HG02938 (cell line): ENCODE results near the gene MINDY4.
"Not testable (repeated sequence)": the region's sequence is repeated elsewhere in the genome, so short reads cannot be mapped to it uniquely, and the experiment has no call there.

Experiments
- ATAC-seq: cut with Tn5 transposase; IDR thresholded peaks from one replicate; pipeline ENCODE4 v1.9.1; 2021; ENCODE audit warnings: mild to moderate bottlenecking, moderate library complexity; ENCODE audit not compliant: unreplicated experiment

The MINDY4 gene

DNA sequence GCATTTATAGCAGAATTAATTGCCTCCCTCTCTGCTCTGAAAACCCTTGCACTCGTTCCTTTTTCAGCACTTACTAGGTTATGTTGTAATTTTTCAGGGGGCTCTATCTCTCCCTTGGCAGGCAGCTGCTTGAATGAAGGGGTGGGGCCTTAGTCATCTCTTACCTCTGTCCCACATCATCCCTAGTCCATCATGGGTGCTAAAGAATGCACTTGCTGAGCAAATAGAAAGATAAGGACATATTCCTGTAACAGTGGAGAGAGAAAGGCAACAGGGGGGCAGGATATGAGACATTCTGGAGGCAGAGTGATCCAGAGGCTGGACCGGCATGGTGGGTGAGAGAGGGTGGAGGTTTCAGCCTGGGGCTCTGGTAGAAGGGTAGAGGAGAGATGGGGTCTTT is 60.0 kb downstream of the MINDY4 start:
- no peak for ATAC-seq

DNA sequence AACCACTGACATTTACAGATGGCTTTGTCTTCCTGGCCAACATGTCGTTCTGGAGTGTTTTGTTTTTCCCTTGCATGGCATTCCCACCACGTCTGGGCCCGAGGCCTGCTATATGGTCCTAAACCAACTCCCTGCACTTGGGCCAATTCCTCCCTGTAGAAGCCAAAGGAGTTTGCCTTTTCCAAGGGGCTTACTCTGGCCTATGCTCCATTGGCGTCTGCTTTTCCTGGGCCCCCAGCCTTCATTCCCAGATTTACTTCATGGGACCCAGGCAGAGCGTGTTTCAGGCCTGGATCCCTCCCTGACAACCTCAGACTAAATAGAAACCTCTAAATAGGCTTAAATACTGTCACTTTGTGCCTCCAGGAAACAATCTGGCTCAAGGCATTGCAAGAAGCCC is 60.7 kb downstream of the MINDY4 start:
- ATAC-seq = no peak

DNA sequence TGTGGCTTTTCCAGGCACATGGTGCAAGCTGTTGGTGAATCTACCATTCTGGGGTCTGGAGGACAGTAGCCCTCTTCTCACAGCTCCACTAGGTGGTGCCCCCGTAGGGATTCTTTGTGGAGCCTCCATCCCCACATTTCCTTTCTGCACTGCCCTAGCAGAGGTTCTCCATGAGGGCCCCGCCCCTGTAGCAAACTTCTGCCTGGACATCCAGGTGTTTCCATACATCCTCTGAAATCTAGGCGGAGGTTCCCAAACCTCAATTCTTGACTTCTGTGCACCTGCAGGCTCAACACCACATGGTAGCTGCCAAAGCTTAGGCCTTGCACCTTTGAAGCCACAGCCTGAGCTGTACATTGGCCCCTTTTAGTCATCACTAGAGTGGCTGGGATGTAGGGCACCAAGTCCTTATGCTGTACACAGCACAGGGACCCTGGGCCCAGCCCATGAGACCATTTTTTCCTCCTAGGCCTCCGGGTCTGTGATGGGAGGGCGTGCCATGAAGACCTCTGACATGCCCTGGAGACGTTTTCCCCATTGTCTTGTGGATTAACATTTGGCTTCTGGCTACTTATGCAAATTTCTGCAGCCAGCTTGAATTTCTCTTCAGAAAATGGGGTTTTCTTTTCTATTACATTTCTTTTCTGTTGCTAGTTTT is 62.9 kb downstream of the MINDY4 start:
- not testable (repeated sequence) for ATAC-seq

DNA sequence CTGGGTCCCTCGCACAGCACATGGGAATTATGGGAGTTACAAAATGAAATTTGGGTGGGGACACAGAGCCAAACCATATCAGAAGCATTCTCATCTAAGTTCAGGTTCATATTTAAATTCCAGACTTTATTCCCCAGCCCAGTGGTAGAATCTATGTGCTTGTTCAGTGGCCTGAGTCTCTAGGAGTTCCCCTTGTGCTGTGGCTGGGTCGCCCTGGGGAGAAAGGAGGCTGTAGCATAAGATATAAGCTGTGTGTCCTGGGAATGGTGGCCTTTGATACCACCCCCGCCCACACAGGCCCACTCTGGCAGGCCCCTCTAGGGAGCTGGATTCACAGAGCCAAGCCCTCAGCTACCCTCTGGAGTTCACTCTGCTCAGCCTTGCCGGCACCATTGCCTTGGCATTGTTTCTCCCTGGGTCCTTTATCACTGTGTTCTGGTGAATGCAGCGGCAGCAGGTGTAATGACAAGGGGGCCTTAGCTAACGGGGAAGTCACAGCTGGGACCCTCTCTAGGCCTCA is 64.2 kb downstream of the MINDY4 start:
- ATAC-seq = no peak

DNA sequence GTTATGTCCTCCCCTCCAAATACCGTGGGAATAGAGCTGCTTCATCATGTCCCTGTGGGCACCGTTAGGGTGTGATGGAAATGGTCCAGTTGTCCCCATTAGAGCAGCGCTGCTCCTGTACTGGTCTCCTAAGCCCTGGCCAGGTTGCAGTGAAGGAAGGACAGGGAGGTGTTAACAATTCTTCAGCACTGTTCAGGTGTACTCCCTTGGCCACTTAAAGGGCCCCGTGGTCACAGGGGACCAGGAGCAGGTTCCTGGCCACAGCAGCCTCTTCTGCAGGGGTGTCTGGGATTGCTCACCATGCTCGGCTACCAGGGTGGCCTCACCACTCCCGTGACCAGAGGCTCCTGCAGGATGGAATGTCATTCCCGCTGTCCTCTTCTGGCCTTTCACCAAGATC is 65.8 kb downstream of the MINDY4 start:
- ATAC-seq = no peak

DNA sequence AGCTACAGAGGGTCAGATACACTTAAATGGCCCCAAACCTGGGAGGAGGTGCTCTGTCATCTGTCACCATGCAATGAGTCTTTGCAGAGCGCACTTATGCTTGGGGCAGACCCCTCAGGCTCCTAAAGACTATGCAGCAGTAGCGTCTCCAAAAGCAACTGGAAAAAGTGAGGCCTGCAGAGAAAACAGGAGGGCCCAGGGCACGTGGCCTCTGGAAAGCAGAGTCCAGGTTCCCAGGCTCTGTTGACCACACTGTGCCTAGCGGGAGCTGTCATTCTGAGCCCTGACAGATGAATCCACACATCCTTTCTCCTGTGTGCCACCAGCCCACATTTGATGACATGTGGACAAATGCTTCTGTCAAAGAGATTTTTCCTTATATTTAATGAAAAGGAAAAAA is 66.4 kb downstream of the MINDY4 start:
- ATAC-seq = no peak

DNA sequence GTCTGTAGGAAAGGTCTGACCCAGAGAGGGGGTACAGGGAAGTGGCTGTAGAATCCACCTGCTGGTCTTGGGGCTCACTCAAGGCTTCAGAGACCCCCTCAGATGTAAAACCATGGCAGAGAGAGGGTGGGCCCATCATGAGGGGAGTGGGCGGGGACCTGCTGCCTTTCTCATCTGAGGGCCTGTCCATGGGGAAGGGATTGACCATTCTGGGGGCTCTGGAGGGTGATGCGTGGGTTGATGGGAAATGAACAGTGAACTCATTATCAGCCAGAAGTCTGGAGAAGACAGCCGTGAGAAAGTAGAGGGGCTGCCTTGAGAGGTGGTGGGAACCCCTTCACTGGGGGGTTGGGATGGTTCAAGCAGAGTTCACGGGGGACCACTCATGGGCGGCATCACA is 66.8 kb downstream of the MINDY4 start:
- no peak for ATAC-seq

DNA sequence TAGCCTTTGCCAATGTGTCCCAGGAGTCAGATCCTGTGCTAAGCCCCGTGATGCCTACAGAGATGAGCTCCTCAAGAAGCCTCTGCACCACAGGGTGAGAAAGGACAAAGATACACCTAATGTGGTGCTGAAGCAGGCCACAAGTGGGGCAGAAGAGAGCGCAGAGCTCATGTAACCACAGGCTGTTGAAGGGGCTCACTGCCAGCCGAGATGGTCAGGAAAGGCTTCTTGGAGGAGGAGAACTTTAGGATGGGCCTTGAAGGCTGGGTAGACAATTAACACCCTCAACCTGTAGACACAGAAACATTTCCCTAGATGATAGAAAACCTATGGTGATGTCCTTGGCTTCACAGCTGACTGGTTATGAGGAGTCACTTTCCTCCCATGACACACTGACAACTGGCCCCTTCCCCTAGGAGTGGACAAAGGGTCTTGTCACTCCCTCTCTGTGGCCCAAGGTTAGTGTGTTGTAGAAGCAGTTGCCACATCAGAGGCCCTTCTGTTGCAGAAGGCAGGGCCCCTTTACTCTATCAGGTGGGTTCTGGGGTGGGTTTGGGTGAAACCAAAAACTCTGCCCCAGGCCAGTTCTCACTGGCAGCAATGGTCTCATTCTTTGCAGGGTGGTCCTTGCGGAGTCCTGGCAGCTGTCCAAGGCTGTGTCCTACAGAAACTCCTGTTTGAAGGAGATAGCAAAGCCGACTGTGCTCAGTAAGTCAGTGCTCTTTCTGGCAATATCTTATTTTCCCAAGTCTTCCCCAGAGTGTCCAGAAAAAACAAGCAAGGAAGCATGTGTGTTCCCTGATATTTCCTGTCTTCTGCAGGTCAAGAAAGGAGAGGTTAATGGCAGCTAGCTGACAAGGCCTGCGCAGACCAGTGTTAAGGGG is 69.2 kb downstream of the MINDY4 start:
- no peak for ATAC-seq

DNA sequence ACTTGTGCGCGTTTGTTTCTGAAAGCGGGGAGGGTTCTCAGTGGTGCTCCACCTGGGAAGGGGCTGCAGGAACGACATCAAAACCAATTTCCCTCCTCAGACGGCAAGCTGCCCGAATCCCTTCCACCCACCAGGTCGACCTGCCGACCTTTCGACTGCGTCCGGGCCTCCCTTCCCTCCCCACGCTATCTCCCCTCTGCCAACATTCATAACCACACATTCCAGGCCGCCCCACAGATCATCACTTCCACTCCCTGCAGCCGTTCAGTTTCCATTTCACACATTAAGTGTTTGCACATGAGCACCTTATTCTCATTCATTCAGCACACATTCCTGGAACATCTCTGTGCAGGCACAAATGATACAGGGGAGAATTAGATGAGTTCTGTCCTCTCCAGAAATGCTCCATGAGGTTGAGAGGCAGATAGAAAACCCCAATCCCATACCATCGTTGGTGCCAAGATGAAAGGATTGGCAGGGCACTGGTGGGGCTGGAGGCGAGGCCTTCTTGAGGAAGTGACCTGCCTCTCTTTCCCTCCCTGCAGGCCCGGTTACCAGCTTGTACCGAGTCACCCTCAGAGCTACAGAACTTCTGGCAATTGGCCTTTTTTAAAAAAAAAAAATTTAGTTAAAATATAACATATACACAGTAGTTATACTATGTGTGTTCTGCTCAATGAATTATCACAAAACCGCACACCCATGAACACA is 70.0 kb downstream of the MINDY4 start:
- no peak for ATAC-seq

DNA sequence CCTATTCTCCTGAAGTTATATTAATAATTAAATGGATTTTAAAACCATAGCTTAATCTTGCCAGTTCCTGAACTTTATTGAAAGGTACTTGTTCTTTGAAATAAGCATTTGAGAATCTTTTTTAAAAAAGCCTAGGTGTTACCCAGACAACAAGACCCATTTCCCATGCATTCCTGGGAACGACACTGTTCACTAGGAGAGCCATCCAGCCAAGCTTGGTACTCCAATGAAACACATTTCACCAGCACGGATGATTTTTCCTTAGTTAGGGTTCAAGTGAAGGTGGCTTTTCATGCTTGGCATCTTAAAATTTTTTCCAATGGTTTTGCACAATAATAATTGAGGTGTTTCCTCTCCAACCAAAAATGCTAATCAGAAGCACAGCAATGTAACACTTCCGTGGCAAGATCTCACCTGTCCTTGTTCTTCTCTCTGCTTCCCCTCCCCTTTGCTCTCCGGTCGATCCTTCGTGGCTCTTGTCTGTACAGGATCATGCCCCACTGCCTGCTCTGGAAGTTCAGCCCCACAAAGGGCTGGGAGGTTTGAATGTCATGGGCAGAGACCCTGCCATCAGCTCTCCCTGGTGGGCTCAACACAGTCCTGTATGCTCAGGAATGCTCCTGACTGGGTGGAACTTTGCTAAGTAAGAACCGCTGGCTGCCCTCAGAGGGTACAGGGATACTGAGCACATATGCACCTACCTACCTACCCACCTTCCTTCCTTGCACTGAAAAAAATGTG is 70.8 kb downstream of the MINDY4 start:
- no peak for ATAC-seq

DNA sequence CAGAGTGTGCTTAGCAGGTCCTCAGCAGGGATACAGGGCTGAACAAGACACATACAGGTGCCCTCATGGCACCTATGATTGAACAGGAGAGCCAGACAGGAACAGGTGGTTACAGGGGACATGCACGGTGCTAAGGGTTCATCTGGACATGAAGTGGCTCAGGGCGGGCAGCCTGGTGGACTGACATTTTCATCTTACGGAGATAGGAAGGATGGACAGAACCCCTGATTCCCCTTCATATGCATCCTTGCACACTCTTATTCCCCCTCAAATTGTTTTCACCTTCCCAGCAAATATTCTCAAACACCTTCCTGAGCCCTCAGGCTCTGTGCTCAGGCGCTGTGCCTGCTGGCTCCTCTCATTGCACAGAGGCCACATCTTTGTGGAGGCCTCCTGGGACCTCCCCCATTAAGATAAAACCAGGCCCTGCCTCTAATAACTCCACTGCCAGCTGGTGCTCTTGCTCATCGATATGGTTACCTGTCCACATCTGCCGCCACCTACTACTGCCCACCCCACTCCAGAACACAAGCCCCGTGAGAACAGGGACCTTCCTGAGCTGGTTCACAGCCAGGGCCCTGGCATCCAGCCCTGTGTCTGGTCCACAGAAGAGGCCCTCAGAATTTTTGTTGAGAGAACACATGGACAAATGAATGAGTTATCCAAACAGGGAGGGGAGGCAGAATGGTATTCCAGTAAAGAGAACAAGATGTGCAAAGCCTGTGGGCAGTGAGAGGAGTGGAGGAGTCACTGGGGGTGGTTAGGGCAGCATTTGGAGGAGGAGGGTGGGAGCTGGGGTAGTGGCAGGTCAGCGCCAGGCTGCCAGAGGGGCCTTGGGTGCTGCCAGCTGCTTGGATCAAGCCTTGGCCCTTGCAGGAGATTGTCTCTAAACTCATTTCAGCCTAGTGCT is 71.6 kb downstream of the MINDY4 start:
- no peak for ATAC-seq

DNA sequence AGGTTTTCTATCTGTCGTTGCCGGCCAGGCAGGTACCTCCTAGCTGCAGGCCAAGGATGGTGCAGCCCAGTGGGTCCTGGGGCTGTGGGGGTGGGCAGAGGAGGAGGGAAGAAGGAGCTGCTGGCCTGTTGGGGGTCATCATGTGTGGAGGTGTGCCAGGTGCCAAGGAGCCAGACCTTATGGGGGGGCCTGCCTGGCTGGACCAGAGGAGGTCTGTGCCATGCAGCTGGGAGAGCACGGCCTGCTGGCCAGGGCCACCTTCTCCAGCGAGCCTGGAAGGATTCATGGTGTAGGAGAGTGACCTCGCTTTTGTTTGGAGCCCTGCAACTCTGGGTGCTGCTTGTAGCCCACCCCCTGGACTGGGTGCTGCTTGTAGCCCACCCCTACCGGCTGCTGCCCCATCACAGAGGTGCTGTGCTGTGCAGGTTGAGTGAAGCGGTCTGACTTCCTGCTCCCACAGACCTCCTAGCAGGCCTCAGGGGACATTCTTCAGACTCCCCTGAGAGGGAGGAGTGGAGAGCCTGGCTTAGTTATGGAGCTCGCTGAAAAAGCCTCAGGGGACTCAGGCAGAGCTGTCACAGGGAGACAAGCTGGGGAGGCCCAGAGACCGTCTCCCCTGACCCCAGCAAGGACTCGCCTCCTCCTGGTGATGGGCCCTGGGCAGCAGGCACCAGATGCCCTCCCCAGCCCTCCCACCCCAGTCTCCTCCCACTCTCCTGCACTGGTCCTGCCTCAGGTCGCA is 72.7 kb downstream of the MINDY4 start:
- no peak for ATAC-seq

DNA sequence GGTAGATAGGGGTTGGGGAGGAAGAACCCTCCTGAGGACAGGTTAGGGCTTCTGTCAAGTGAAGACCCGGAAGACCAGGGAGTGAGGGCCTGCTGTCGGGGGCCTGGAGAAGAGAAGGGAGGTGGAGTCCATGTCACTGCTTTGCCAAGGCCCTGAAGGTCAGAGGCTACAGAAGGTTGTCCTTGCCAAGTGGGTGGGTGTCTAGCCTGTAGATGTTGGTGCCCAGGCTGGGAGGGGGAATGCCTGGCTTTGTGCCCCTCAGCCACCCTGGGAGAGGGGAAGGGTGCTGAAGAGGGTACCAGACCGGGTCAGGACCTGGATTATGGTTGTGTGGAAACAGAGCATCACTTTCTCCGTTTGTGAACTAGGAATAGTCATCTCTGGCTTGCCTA is 73.3 kb downstream of the MINDY4 start:
- ATAC-seq = no peak

DNA sequence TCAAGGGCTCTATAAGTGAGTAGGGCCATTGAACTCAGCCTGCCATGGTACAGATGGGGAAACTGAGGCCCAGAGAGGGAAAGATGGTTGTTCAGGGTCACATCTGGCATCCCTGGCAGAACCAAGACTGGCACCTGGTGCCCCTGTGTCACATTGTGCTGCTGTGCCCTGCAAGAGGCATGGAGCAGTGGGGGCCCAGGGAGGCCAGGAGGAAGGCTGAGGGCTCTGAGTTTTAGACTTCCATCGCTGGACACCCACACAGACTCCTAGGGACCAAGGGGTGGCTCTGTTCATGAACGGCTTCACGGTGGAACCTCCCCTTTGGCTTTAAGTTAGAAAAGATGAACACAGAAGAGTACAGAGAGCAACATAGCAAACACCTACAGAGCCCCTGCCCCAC is 73.7 kb downstream of the MINDY4 start:
- no peak for ATAC-seq

DNA sequence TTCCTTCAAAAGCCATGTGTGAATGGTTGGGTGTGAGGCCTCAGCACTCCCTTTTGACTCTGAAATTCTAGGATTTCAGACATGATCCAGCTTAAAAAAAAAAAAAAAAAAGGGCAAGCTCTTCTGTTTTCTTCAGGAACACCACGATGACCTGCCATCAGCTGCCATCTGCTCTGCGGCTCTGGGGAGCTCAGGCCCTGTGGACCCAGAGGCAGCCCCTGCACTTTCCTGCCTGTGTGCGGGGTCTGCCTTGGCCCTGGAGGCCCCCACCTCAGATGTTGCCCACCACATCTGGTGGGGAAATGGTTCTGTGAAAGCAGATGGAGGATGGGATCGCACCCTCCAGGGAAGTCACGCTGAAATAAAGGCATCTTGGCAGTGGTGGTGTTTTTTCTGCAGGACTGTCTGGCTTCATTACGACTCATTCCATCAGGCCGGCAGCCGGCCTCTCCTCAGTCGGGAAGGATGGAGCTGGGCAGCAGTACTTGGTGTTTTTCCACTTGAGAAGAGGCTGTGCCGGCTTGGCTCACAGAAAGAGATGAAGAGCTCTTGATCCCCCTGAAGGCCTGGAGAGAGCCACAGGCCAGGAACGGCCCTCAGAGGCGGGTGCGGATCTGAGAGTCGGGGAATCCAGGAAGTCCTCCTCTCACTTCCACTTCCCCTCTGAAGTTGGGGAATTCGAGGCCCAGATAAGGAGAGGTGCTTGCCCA is 74.4 kb downstream of the MINDY4 start:
- ATAC-seq = no peak

DNA sequence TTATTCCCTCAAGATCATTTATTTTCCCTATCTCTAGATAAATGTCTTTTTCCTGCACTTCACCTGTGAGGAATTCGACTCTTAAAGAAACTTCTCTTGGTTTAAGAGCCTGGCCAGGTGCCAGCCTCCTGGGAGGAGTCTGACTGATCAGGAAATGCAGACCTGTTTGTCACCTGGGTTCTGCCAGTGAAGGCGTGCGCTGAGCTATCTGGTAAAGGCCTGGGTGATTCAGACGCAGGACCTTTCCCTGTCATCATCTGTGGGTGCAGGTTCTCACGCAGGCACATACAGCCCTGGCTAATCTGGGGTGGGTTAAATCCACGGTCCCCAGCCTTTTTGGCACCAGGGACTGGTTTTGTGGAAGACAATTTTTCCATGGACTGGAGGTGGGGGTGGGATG is 75.2 kb downstream of the MINDY4 start:
- ATAC-seq = no peak

DNA sequence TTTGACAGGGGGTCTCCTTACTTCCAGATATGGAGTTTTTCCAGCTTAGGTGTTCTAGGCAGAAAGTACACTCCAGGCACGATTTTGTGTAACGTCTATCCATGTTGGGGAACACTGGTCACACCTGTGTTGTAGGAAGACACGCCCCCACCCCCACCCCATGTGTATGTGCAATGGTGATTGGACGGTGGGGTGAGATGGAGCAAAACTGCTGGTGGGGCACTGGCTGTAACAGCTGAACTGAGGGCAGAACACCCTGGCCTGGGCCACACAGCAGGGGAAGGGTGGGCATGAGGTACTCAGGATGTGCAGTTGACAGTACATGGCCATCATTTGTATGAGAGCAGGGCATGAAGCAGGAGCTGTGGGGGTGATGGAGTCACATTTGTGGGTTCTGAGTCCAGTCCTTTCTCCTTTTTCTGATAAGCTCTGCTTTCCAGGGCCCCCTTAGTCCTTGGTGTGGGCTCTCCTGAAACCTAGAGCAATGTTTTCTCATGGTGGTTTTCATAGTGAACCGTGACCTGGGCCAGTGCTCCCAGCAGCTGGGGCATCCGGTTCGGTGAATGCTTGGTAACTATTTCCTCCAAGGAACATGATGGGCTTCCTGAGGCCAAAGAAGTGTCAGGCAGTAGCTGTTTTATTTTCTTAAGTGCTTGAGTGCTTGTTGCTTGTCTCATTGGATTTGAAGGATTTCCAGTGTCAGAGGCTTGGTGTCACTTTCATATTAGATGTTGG is 77.1 kb downstream of the MINDY4 start:
- ATAC-seq = no peak

DNA sequence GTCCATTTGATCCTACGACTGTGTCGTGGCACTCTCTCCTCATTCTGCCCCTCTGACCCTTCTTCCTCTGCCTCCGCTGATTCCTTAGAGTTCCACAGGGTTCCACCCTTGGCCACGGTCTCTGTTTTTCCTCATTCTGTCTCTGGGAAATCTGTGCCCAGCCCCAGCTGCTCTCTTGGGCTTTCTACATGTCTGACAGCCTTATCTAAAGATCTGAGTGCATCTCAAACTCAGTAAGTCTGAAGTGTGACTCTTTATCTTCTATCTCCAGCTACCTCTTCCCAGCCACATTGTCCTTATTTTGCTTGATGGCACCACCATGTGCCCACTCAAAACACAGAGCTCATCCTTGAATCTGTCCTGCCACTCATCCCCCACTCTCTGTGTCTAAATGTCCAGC is 78.3 kb downstream of the MINDY4 start:
- no peak for ATAC-seq
